A673 (cell line): ENCODE results near the gene MYH15. TPM values are rescaled to one million over a fixed set of nuclear protein-coding genes. Genes with fewer than 3 reads are reported as not detected.

Experiments
- BruUV-seq: library from RNA; stranded (reverse); fragments of 400-500 nt; replicated peaks from 2 replicates; lab custom pipeline; 2021; lab: Mats Ljungman, UMichigan
- CTCF ChIA-PET: fragments of 300-600 bp; sonication (Branson Sonifier 250); formaldehyde crosslinking; loops from one replicate; lab custom pipeline; 2022; ENCODE audit warnings: antibody characterized with exemption; lab: Charles Lee
- POLR2A ChIA-PET: fragments of 300-600 bp; sonication (Branson Sonifier 250); formaldehyde crosslinking; loops from one replicate; lab custom pipeline; 2022; ENCODE audit warnings: antibody characterized with exemption; ENCODE audit not compliant: low non-redundant PET; lab: Charles Lee
- DNase-seq: peaks from one replicate; pipeline ENCODE4 v3.0.0-alpha.2; 2015; ENCODE audit warnings: low spot score
- H3K27ac ChIP-seq: fragments of 200-600 bp; sonication (generic); 2 replicates; pipeline ENCODE4 v1.5.1; 2016; ENCODE audit warnings: mixed run types, low read depth, mild to moderate bottlenecking, mixed read lengths, antibody characterized with exemption, low read length; ENCODE audit not compliant: poor library complexity, severe bottlenecking
- H3K27me3 ChIP-seq: fragments of 200-600 bp; sonication (generic); replicated peaks from 2 replicates; pipeline ENCODE4 v1.6.1; 2017; ENCODE audit warnings: mixed run types, low read depth, mild to moderate bottlenecking, mixed read lengths, antibody characterized with exemption, low read length; ENCODE audit not compliant: insufficient read depth, poor library complexity
- H3K36me3 ChIP-seq: fragments of 200-600 bp; sonication (generic); 2 replicates; pipeline ENCODE4 v1.6.1; 2016; ENCODE audit warnings: mixed run types, mild to moderate bottlenecking, mixed read lengths, antibody characterized with exemption, low read length; ENCODE audit not compliant: insufficient read depth, poor library complexity, severe bottlenecking
- H3K4me1 ChIP-seq: fragments of 200-600 bp; sonication (generic); 2 replicates; pipeline ENCODE4 v1.6.1; 2017; ENCODE audit warnings: mixed run types, mild to moderate bottlenecking, mixed read lengths, antibody characterized with exemption, low read length; ENCODE audit not compliant: insufficient read depth, poor library complexity, severe bottlenecking
- H3K4me3 ChIP-seq: fragments of 200-600 bp; sonication (generic); 2 replicates; pipeline ENCODE4 v1.5.1; 2016; ENCODE audit warnings: low read depth, mixed run types, mild to moderate bottlenecking, mixed read lengths, low read length; ENCODE audit not compliant: poor library complexity, severe bottlenecking
- H3K9me3 ChIP-seq: fragments of 200-600 bp; sonication (generic); 2 replicates; pipeline ENCODE4 v1.6.1; 2016; ENCODE audit warnings: mixed run types, low read depth, mild to moderate bottlenecking, mixed read lengths, antibody characterized with exemption, low read length; ENCODE audit not compliant: poor library complexity, severe bottlenecking
- EZH2 ChIP-seq: fragments of 200-600 bp; sonication (generic); IDR thresholded peaks from 2 replicates; pipeline ENCODE4 v1.6.1; 2017; ENCODE audit warnings: borderline replicate concordance, low read depth, mild to moderate bottlenecking, mixed read lengths, antibody characterized with exemption, low read length; ENCODE audit not compliant: poor library complexity, severe bottlenecking
- intact Hi-C: fragments of 100-400 bp; cut with micrococcal nuclease; formaldehyde crosslinking; loops from one replicate; pipeline ENCODE4 v1.10.0; 2022; ENCODE audit not compliant: unreplicated experiment
- total RNA-seq: library from RNA; stranded (reverse); gene quantifications from 2 replicates; pipeline ENCODE4 v1.2.3, GENCODE V29; 2021
- TF ChIP-seq, protein P1 (sequence below): fragments of 300-800, 200-600 bp; sonication (generic); conservative IDR thresholded peaks from 2 replicates; pipeline ENCODE4 v1.5.1; 2017; ENCODE audit warnings: low read depth, mild to moderate bottlenecking, antibody characterized with exemption, low read length, moderate library complexity, mixed read lengths

Gene MYH15
- total RNA-seq, 1 experiment from 2014 or later = 1.2 TPM

DNA sequence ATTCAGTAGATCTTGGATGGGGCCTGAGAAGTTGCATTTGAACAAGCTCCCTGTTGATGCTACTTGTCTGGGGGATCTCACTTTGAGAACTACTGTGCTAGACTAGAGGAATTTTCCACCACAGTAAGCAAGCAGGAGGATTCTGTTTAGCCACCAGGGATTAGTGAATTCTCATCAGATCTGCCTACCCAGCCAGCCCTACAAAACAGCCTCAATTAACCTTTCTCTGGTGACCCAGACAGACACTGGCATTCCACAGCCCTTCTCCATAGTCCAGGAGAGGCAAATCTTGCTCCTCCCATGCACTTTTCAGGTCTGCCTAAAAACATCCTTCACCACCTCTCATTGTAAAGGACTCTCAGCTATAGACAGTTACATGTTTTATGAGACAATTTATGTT lies 16.7 kb upstream of the MYH15 start:
- H3K9me3 ChIP-seq = no peaks in the 10 kb centered on the region
- no TSS peak for BruUV-seq
- no peaks in the 10 kb centered on the region for H3K36me3 ChIP-seq
- H3K4me1 ChIP-seq = no peaks in the 10 kb centered on the region
- DNase-seq = no peak
- TF ChIP-seq, protein P1, sequence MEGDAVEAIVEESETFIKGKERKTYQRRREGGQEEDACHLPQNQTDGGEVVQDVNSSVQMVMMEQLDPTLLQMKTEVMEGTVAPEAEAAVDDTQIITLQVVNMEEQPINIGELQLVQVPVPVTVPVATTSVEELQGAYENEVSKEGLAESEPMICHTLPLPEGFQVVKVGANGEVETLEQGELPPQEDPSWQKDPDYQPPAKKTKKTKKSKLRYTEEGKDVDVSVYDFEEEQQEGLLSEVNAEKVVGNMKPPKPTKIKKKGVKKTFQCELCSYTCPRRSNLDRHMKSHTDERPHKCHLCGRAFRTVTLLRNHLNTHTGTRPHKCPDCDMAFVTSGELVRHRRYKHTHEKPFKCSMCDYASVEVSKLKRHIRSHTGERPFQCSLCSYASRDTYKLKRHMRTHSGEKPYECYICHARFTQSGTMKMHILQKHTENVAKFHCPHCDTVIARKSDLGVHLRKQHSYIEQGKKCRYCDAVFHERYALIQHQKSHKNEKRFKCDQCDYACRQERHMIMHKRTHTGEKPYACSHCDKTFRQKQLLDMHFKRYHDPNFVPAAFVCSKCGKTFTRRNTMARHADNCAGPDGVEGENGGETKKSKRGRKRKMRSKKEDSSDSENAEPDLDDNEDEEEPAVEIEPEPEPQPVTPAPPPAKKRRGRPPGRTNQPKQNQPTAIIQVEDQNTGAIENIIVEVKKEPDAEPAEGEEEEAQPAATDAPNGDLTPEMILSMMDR = no peak
- no peak for TF ChIP-seq EZH2
- intact Hi-C loops = no loop called here
- ChIA-PET CTCF (no interaction called here), POLR2A (no interaction called here)
- no peaks in the 10 kb centered on the region for H3K27me3 ChIP-seq
- no peak overlapping the region for H3K27ac ChIP-seq
- H3K4me3 ChIP-seq = no peak overlapping the region

GRCh38 chr3:108525971-108526370 lies 15.6 kb upstream of the MYH15 start:
- Histone ChIP-seq H3K27me3 (no peaks in the 10 kb centered on the region), H3K27ac (no peak overlapping the region), H3K9me3 (no peaks in the 10 kb centered on the region), H3K4me1 (no peaks in the 10 kb centered on the region), H3K4me3 (no peak overlapping the region), H3K36me3 (no peaks in the 10 kb centered on the region)
- no peak for TF ChIP-seq EZH2
- TF ChIP-seq, protein P1 = no peak
- no TSS peak for BruUV-seq
- DNase-seq = no peak
- ChIA-PET CTCF (no interaction called here), POLR2A (no interaction called here)
- intact Hi-C loops = no loop called here

DNA sequence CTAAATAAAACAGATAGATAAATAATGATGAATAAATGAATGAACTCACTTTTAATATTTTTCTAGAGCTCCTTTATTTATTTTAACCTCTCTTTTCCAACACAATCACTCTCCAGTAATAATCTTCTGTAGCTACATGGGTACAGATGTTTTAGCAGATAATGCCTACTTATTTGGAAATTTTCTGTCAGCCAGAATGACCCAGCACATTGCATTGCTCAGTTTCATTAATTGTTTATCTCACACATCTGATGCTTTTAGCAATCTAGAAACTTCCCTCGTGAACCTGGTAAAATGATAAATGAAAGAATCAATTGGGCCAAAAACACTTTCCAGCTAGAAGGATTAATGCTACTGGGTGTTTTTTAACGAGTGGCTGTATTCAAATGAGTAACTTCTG lies 14.9 kb upstream of the MYH15 start:
- H3K4me3 ChIP-seq = no peak overlapping the region
- DNase-seq = no peak
- ChIA-PET POLR2A (no interaction called here), CTCF (no interaction called here)
- BruUV-seq = no TSS peak
- no peaks in the 10 kb centered on the region for H3K27me3 ChIP-seq
- no peaks in the 10 kb centered on the region for H3K4me1 ChIP-seq
- intact Hi-C loops = no loop called here
- TF ChIP-seq EZH2 = no peak
- TF ChIP-seq, protein P1 = no peak
- H3K36me3 ChIP-seq = no peaks in the 10 kb centered on the region
- no peaks in the 10 kb centered on the region for H3K9me3 ChIP-seq
- H3K27ac ChIP-seq = no peak overlapping the region
